ENCODE data around the gene MYRIP.

- no peak for TF ChIP-seq YY1 (IDR thresholded peaks at IDR 0.05; ENCODE audit: insufficient read depth, insufficient read length)
- no peak for TF ChIP-seq ZNF274 (IDR thresholded peaks at IDR 0.05; ENCODE audit: low read depth, low read length)
These were observed 101.5 kb downstream of the MYRIP start for GRCh38 chr3:39910826-39911464.
